ENCODE data around the gene NSRP1. TPM values are rescaled to one million over a fixed set of nuclear protein-coding genes. Genes with fewer than 3 reads are reported as not detected.

NSRP1 gene
- total RNA-seq, 2 experiments from 2014 or later: 24.3 to 28.4 TPM

DNA sequence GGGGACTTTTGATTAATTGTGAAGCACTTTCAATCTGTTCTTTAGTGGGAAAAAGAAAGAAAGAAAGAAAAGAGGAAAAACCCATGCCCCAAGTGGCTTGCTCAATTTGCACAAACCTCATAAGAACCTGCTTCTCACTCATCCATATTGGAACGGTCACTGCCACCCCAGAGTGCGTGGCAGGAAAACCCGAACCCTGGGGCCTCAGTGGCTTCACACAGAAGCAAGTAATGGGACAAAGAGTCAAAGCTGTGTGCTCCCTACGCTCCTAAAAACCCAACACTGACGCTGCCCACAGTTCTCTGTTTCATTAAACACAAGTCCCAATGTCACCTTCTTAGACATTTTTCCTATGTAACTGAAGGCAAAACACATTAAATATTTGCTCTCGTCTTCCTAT, 117.7 kb downstream of the NSRP1 start:
- ChIA-PET POLR2A (no interaction called here), CTCF (interaction anchor here (0.7 to 1.6 kb wide), 3 partner anchors 102 to 130 kb away, joined by 3 to 6 read pairs (median 5); no protein-coding TSS in a partner anchor)
- ATAC-seq: no peak
- no peak for TF ChIP-seq CTCF (IDR thresholded peaks at IDR 0.05)
- Mint-ChIP-seq H3K27me3 (peaks cover 56% of the 10 kb centered on the region), H3K4me3 (no peak overlapping the region), H3K4me1 (ENCODE audit: low read depth) (peaks cover 21% of the 10 kb centered on the region), H3K27ac (no peak overlapping the region), H3K9me3 (no peaks in the 10 kb centered on the region), H3K36me3 (ENCODE audit: low read depth) (no peaks in the 10 kb centered on the region)
- DNase-seq: no peak
- intact Hi-C loops (cut with micrococcal nuclease): no loop called here

GRCh38 chr17:30234964-30235363, 118.3 kb downstream of the NSRP1 start:
- Mint-ChIP-seq H3K27me3 (peaks cover 59% of the 10 kb centered on the region), H3K36me3 (ENCODE audit: low read depth) (no peaks in the 10 kb centered on the region), H3K4me1 (ENCODE audit: low read depth) (peaks cover 21% of the 10 kb centered on the region), H3K27ac (no peak overlapping the region), H3K9me3 (no peaks in the 10 kb centered on the region), H3K4me3 (peak overlapping the region; percentile 42)
- ChIA-PET POLR2A (no interaction called here), CTCF (interaction anchor here (0.7 to 3.5 kb wide), 5 partner anchors 101 to 142 kb away, joined by 3 to 23 read pairs (median 5); no protein-coding TSS in a partner anchor)
- no peak for TF ChIP-seq CTCF (IDR thresholded peaks at IDR 0.05)
- intact Hi-C loops (cut with micrococcal nuclease): no loop called here
- ATAC-seq (peak; percentile 65), DNase-seq (peak; percentile 22)

GRCh38 chr17:30235386-30236296, 119.0 kb downstream of the NSRP1 start, which contains the start of gene SLC6A4:
Gene SLC6A4 (minus strand): TSS chr17:30235697. CDS start chr17:30221958, 13,739 bp downstream.
- H3K27me3 Mint-ChIP-seq: peaks cover 59% of the 10 kb centered on the region
- peak; percentile 37 for ATAC-seq
- no peaks in the 10 kb centered on the region for H3K9me3 Mint-ChIP-seq
- CTCF ChIA-PET: interaction anchor here (0.8 to 3.5 kb wide), 9 partner anchors 12 to 143 kb away, joined by 3 to 23 read pairs (median 5); no protein-coding TSS in a partner anchor
- H3K4me1 Mint-ChIP-seq (ENCODE audit: low read depth): peaks cover 21% of the 10 kb centered on the region
- intact Hi-C loops (cut with micrococcal nuclease): no loop called here
- H3K36me3 Mint-ChIP-seq (ENCODE audit: low read depth): no peaks in the 10 kb centered on the region
- H3K4me3 Mint-ChIP-seq: peak within 1 kb of the TSS; percentile 54
- POLR2A ChIA-PET: no interaction called here
- H3K27ac Mint-ChIP-seq: no peak within 1 kb of the TSS
- no peak for TF ChIP-seq CTCF (IDR thresholded peaks at IDR 0.05)
- DNase-seq: no peak

Small RNA genes within 50 kb of the gene (microRNA-seq; reads per million reads assigned to microRNA genes)
- not detected for gene MIR423 (ENCODE audit: borderline microRNAs expressed, borderline replicate concordance)

Other genes with a start within 250 kb of the NSRP1 start
- gene SSH2, start 186.6 kb upstream of the NSRP1 start, total RNA-seq: 10 to 100 TPM; 37.5 to 43.5 TPM
- under 1 TPM; 0.54 to 0.81 TPM for gene EFCAB5, start 175.2 kb upstream of the NSRP1 start, total RNA-seq
- not detected for gene SLC6A4, start 118.9 kb downstream of the NSRP1 start, total RNA-seq
- gene BLMH, start 175.1 kb downstream of the NSRP1 start, total RNA-seq: 10 to 100 TPM; 75.9 to 78.6 TPM
- gene TMIGD1, start 217.2 kb downstream of the NSRP1 start, total RNA-seq: not detected

Measured in activated CD8-positive, alpha-beta T cell treated with anti-CD3 and anti-CD28 coated beads for 36 hours (primary cell).